B cell (primary cell): ENCODE measurements around the gene SCGB1D2.

Experiments used
- CTCF ChIP-seq: fragments of 200-600 bp; IDR thresholded peaks from one replicate; pipeline ENCODE4 v1.8.0; 2022; ENCODE audit warnings: antibody characterized with exemption, mild to moderate bottlenecking
- EZH2 ChIP-seq: IDR thresholded peaks from 2 replicates; pipeline ENCODE4 v1.6.1; 2012; ENCODE audit warnings: borderline replicate concordance, low read depth, mild to moderate bottlenecking, moderate library complexity, low read length; ENCODE audit not compliant: insufficient read depth, poor library complexity, severe bottlenecking

- TF ChIP-seq CTCF = no peak
- TF ChIP-seq EZH2 = no peak
These were observed 3.9 kb upstream of the SCGB1D2 start for GRCh38 chr11:62238151-62238550.
